H9 (cell line): ENCODE data around the gene AKT1. TPM values are rescaled to one million over a fixed set of nuclear protein-coding genes. Genes with fewer than 3 reads are reported as not detected.

ENCODE experiments used
- DNase-seq: peaks from one replicate; pipeline ENCODE4 v3.0.0-alpha.2; 2017
- H2AFZ ChIP-seq: one replicate; pipeline ENCODE4 v1.6.1; 2013; ENCODE audit warnings: mild to moderate bottlenecking, low read length, control low read depth, moderate library complexity
- H2AK5ac ChIP-seq: 2 replicates; pipeline ENCODE4 v1.6.1; 2013; ENCODE audit warnings: low read length, control low read depth, mixed read lengths; ENCODE audit not compliant: insufficient read length
- H2BK120ac ChIP-seq: one replicate; pipeline ENCODE4 v1.6.1; 2013; ENCODE audit warnings: low read depth, mild to moderate bottlenecking, low read length, control low read depth, inconsistent platforms; ENCODE audit not compliant: poor library complexity, severe bottlenecking
- H2BK12ac ChIP-seq: 2 replicates; pipeline ENCODE4 v1.6.1; 2013; ENCODE audit warnings: low read length, control low read depth, mixed read lengths, low read depth; ENCODE audit not compliant: insufficient read length
- H2BK15ac ChIP-seq: 2 replicates; pipeline ENCODE4 v1.6.1; 2013; ENCODE audit warnings: low read depth, low read length, control low read depth
- H2BK20ac ChIP-seq: one replicate; pipeline ENCODE4 v1.6.1; 2013; ENCODE audit warnings: low read depth, mild to moderate bottlenecking, low read length, control low read depth, inconsistent platforms; ENCODE audit not compliant: poor library complexity, severe bottlenecking
- H2BK5ac ChIP-seq: 2 replicates; pipeline ENCODE4 v1.6.1; 2013; ENCODE audit warnings: low read length, control low read depth, mixed read lengths; ENCODE audit not compliant: insufficient read length
- H3K14ac ChIP-seq: 2 replicates; pipeline ENCODE4 v1.6.1; 2013; ENCODE audit warnings: low read length, control low read depth; ENCODE audit not compliant: insufficient read depth
- H3K18ac ChIP-seq: 2 replicates; pipeline ENCODE4 v1.6.1; 2013; ENCODE audit warnings: low read depth, mild to moderate bottlenecking, mixed read lengths, low read length, control low read depth; ENCODE audit not compliant: insufficient read length
- H3K23ac ChIP-seq: 2 replicates; pipeline ENCODE4 v1.6.1; 2013; ENCODE audit warnings: low read length, control low read depth, mixed read lengths, low read depth; ENCODE audit not compliant: insufficient read length
- H3K23me2 ChIP-seq: 2 replicates; pipeline ENCODE4 v1.6.1; 2013; ENCODE audit warnings: low read depth, mild to moderate bottlenecking, mixed read lengths, low read length, control low read depth; ENCODE audit not compliant: insufficient read length, poor library complexity, severe bottlenecking
- H3K27ac ChIP-seq: 2 replicates; pipeline ENCODE4 v1.5.1; 2013; ENCODE audit warnings: low read length, control low read depth, mixed read lengths, low read depth; ENCODE audit not compliant: insufficient read length
- H3K27me3 ChIP-seq: 2 replicates; pipeline ENCODE4 v1.6.1; 2013; ENCODE audit warnings: low read length, control low read depth, inconsistent platforms; ENCODE audit not compliant: insufficient read depth
- H3K4ac ChIP-seq: 2 replicates; pipeline ENCODE4 v1.6.1; 2013; ENCODE audit warnings: low read depth, mild to moderate bottlenecking, control low read depth, inconsistent platforms, low read length, moderate library complexity
- H3K4me1 ChIP-seq: 2 replicates; pipeline ENCODE4 v1.6.1; 2013; ENCODE audit warnings: low read length, control low read depth, inconsistent platforms; ENCODE audit not compliant: insufficient read depth
- H3K4me2 ChIP-seq: 2 replicates; pipeline ENCODE4 v1.6.1; 2013; ENCODE audit warnings: low read length, control low read depth, mixed read lengths; ENCODE audit not compliant: insufficient read length, insufficient read depth
- H3K56ac ChIP-seq: 2 replicates; pipeline ENCODE4 v1.6.1; 2013; ENCODE audit warnings: low read depth, mild to moderate bottlenecking, mixed read lengths, low read length, control low read depth; ENCODE audit not compliant: insufficient read length
- H3K79me1 ChIP-seq: 2 replicates; pipeline ENCODE4 v1.6.1; 2013; ENCODE audit warnings: low read depth, mild to moderate bottlenecking, moderate library complexity, low read length, control low read depth, inconsistent platforms; ENCODE audit not compliant: insufficient read depth, poor library complexity, severe bottlenecking
- H3K79me2 ChIP-seq: 2 replicates; pipeline ENCODE4 v1.6.1; 2013; ENCODE audit warnings: low read length, control low read depth, inconsistent platforms; ENCODE audit not compliant: insufficient read depth
- H3K9ac ChIP-seq: 2 replicates; pipeline ENCODE4 v1.6.1; 2013; ENCODE audit warnings: low read length, control low read depth, mixed read lengths; ENCODE audit not compliant: insufficient read length; ENCODE audit errors: extremely low read depth
- H3K9me3 ChIP-seq: one replicate; pipeline ENCODE4 v1.6.1; 2013; ENCODE audit warnings: low read depth, low read length, inconsistent platforms; ENCODE audit not compliant: control insufficient read depth
- H3T11ph ChIP-seq: one replicate; pipeline ENCODE4 v1.6.1; 2013; ENCODE audit warnings: mild to moderate bottlenecking, low read length, control low read depth, inconsistent platforms
- H4K20me1 ChIP-seq: one replicate; pipeline ENCODE4 v1.6.1; 2013; ENCODE audit not compliant: control insufficient read depth, insufficient read length, insufficient read depth
- H4K5ac ChIP-seq: 2 replicates; pipeline ENCODE4 v1.6.1; 2013; ENCODE audit warnings: low read depth, mild to moderate bottlenecking, mixed read lengths, low read length, control low read depth; ENCODE audit not compliant: insufficient read length
- H4K8ac ChIP-seq: replicated peaks from 2 replicates; pipeline ENCODE4 v1.6.1; 2013; ENCODE audit warnings: low read length, control low read depth, mixed read lengths, low read depth; ENCODE audit not compliant: insufficient read length
- H4K91ac ChIP-seq: 2 replicates; pipeline ENCODE4 v1.6.1; 2013; ENCODE audit warnings: low read depth, mild to moderate bottlenecking, moderate library complexity, mixed read lengths, low read length, control low read depth; ENCODE audit not compliant: insufficient read length
- H3K27ac Mint-ChIP-seq, 3 experiments: 2 replicates in 2 of 3; 3 replicates in 1 of 3; pipeline ENCODE4 v1.8.0; 2020 to 2021; ENCODE audit warnings: mixed read lengths in 3 of 3, mild to moderate bottlenecking in 1 of 3, moderate library complexity in 1 of 3
- H3K27me3 Mint-ChIP-seq: 2 replicates; pipeline ENCODE4 v1.8.0; 2021; ENCODE audit warnings: low read depth, mild to moderate bottlenecking, moderate library complexity, mixed read lengths
- H3K36me3 Mint-ChIP-seq, 3 experiments: 2 replicates in 2 of 3; 3 replicates in 1 of 3; pipeline ENCODE4 v1.8.0; 2020 to 2021; ENCODE audit warnings: low read depth in 3 of 3, mixed read lengths in 3 of 3; ENCODE audit not compliant: insufficient read depth in 1 of 3
- H3K4me1 Mint-ChIP-seq, 2 experiments: 2 replicates each; pipeline ENCODE4 v1.8.0; 2020; ENCODE audit warnings: mixed read lengths in 2 of 2
- H3K4me3 Mint-ChIP-seq, 2 experiments: 2 replicates in 1 of 2; 3 replicates in 1 of 2; pipeline ENCODE4 v1.8.0; 2020 to 2021; ENCODE audit warnings: mild to moderate bottlenecking in 2 of 2, mixed read lengths in 2 of 2, moderate library complexity in 1 of 2
- H3K9me3 Mint-ChIP-seq, 2 experiments: 2 replicates in 1 of 2; 3 replicates in 1 of 2; pipeline ENCODE4 v1.8.0; 2020; ENCODE audit warnings: mild to moderate bottlenecking in 2 of 2, mixed read lengths in 2 of 2, moderate library complexity in 1 of 2
- CTCF ChIP-seq: fragments of 200-600 bp; sonication (generic); conservative IDR thresholded peaks from 3 replicates; pipeline ENCODE4 v1.8.0; 2021; ENCODE audit warnings: antibody characterized with exemption, mild to moderate bottlenecking
- WGBS: extraction: QIAGEN DNeasy Blood & Tissue Kit; methylation state at CpG from one replicate; pipeline ENCODE4 v1.1.7; 2013; ENCODE audit warnings: missing lambda C conversion rate, low lambda C conversion rate, mixed read lengths; ENCODE audit not compliant: insufficient read length; ENCODE audit errors: extremely low coverage; 5-methylcytosine and 5-hydroxymethylcytosine counted together
- total RNA-seq: library from RNA; stranded (reverse); gene quantifications from 2 replicates; pipeline ENCODE4 v1.2.1, GENCODE V29; 2021

Gene AKT1
- total RNA-seq, 1 experiment from 2014 or later, result 101 TPM

DNA sequence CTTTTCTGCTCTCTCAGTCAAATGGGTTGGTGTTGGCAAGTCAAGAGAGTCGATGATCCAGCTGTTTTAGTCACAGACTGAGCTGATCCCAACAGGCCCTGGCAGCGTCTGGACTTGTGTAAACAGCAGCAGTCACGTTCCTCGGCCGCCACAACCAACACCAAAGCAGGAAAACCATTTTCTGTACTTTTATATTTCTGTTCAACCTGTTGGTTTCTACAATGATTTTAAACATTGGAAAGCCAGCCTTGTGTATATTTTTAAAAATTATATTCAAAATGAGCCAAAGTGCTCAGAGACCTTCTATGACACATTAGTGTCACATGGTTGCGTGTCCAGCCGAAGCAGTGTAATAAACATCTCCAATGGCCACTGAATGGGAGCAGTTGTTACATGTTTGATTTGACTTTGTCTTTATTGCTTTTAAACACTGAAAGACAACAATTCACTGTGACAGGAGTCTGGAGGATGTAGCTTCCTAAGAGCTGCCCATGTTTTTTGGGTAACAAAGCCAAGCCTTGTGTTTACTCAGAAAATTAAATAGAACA, 48.5 kb downstream of the AKT1 start:
- Histone ChIP-seq H3K9me3 (peaks cover 6% of the 10 kb centered on the region), H3K14ac (no peak overlapping the region), H3K4me2 (no peak overlapping the region), H2BK5ac (no peak overlapping the region), H3K4ac (no peak overlapping the region), H3K27me3 (no peaks in the 10 kb centered on the region), H2BK20ac (no peak overlapping the region), H3K18ac (no peak overlapping the region), H2AFZ (no peak overlapping the region), H2BK120ac (no peak overlapping the region), H2AK5ac (no peak overlapping the region), H3K56ac (no peak overlapping the region), H4K20me1 (no peaks in the 10 kb centered on the region), H3K79me1 (no peaks in the 10 kb centered on the region), H3T11ph (no peak overlapping the region), H3K27ac (no peak overlapping the region), H2BK15ac (no peak overlapping the region), H3K23ac (no peak overlapping the region), H3K23me2 (no peaks in the 10 kb centered on the region), H4K8ac (no peak overlapping the region), H3K79me2 (no peaks in the 10 kb centered on the region), H2BK12ac (no peak overlapping the region), H4K91ac (no peak overlapping the region), H3K4me1 (no peaks in the 10 kb centered on the region), H4K5ac (no peak overlapping the region), H3K9ac (no peak overlapping the region)
- no peak overlapping the region for H3K27ac Mint-ChIP-seq
- no peak for DNase-seq
- WGBS, result no CpG with 5 or more reads among the region's 7 CpGs
- H3K4me1 Mint-ChIP-seq, result peaks cover 4 to 9% of the 10 kb centered on the region in 2 experiments
- no peak overlapping the region for H3K4me3 Mint-ChIP-seq
- peaks cover 7% of the 10 kb centered on the region for H3K27me3 Mint-ChIP-seq
- TF ChIP-seq CTCF, result no peak
- peaks cover 0 to 27% (median 4%) of the 10 kb centered on the region in 3 experiments; a peak in 5 of 7 replicates for H3K36me3 Mint-ChIP-seq
- H3K9me3 Mint-ChIP-seq, result peaks cover 13 to 15% of the 10 kb centered on the region in 2 experiments
